Hematopoietic multipotent progenitor cell (in vitro differentiated cells): ENCODE results near the gene SEMA6A. TPM values are rescaled to one million over a fixed set of nuclear protein-coding genes. Genes with fewer than 3 reads are reported as not detected.
A peak's percentile ranks its signal among the peaks of the same experiment; 100 is the strongest.

Experiments used
- DNase-seq, 3 donors: peaks; one replicate each; pipeline ENCODE4 v3.0.0-alpha.2; 2011 to 2015; ENCODE audit warnings: low read depth in 2 of 3, low spot score in 2 of 3
- total RNA-seq: library from RNA; depleted of rRNA; stranded (reverse); fragments of >200 nt; gene quantifications from one replicate; pipeline ENCODE4 v1.2.3, GENCODE V29; 2012

SEMA6A gene
- total RNA-seq, 1 donor: 0.27 TPM

DNA sequence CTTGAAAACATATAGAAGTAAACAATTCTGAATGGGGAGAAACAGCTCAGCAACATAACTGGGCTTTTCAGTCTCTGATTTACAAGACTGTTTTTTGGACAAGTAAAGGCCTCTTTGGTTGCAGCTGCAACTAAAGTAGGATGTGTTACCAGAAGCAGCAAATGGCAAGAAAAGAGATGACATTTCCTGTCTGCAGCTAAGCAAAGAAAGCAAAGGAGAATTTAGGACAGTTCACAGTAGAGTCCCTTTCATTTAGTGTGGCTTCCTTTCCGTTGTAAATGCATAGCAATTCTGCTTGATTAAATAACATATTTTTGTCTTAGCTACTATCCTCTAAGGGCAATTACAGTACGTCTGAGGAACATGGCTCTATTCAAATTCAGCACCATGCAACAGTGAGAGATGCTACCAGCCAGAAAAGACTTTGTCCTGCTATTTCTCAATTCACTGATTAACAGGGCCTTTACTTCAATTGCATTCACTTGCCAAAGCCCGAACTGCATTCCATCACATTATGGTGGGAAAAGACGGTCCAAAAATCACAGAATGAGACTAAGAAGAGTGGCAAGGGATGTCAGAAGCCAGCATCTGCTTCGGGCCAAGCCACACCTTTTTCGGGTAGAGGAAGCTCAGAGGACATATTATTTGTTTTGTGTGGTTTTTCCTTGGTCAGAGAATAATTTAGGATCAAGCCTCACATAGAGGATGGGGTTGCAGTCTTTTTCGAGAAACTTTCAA lies 107.7 kb downstream of the SEMA6A start:
- no peak for DNase-seq

DNA sequence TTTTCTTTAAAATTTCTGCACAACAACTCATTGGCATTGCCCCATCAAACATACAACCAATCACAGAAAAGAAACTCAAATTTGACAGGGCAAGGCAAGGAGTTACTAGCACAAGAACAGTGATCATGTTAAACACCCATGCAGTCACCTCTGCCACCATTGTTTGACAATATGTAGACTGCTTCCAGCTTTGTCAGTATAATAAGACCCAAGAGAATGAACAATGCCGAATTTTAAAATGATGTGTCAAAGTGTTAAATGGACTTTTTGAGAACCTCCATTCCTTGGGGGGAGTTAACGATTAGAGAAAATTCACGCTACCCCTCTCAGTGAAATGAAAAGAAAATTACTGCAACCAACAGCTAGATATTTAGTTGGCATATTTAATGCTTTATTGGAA lies 109.2 kb downstream of the SEMA6A start:
- no peak for DNase-seq

DNA sequence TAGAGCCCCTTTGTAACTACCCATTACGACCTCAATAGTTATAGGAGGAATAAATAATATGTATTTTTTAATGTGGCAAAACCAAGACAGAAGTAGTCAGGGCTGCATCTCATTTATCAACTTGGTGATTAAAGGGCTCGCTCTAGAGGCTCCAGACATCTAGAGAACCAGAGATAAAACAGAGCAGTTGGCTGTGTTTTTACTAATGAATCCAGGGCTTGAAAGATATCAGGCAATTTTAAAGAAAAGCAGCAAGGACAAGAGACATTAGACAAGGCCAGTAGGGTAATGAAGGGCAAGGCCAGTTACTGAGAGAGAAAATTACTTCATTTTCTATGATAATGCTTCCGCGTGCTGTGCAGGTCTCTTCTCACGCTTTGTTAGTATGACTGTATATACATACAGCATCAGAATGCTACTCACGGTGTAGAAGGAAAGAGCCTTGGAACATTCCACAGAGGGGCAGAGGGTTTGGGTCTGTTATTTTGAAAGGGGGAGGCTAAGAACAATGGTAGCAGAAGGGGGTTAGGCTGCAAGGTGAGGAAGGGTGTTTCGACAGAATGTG lies 110.4 kb downstream of the SEMA6A start:
- DNase-seq: no peak

DNA sequence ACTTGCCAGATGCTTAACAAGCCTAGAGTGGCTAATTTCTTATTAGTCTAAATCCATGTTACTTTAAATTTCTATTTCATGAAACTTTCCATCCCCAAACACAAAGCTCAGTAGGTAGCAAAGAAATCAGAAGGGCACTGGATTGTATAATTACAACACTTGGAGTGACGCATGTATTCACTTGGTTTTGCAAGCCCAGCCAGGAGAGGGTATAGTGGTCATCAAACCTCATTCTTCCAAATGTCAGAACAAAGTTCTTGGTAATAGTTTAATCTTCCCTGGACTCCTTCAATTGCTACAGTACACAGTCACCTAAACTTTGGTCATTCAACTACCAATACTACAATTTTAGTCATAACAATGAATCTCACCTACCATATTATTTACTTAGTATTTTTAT lies 112.1 kb downstream of the SEMA6A start:
- DNase-seq: no peak

DNA sequence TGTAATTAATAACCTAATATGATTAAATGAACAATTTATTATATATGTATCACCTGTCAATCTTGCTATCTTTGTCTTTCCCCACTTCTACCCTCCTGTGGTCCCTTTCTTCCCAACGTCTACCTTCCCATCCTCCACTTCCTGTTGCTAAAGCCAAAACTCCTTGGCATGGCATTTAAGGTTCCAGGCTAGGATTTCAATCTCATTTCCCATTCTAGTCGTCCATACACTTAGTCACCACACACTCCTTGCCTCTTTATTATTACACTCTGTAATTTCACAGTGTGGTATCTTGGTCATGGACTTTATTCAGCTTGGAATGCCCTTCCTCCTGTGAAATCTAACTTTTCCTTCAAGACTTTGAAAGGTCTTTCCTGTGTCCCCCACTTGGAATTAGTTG lies 115.3 kb downstream of the SEMA6A start:
- DNase-seq: no peak

DNA sequence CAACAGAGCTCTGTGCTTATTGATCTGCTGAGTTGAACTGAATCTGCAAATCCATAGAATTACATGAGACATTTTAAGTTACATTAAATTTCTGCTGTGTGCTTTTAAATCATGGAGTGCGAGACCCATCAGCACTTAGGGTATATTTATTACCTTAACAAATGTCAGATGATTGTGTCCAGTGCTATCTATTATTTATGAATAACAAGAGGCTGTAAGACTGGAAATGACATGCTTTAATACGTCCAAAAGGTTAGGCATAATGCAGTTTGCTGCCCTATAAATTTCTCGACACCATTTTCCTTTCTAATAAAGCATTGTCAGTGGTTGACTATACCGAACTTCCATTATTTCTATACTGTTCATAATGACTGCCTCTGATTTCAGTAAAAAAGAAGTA lies 117.6 kb downstream of the SEMA6A start:
- DNase-seq: no peak

DNA sequence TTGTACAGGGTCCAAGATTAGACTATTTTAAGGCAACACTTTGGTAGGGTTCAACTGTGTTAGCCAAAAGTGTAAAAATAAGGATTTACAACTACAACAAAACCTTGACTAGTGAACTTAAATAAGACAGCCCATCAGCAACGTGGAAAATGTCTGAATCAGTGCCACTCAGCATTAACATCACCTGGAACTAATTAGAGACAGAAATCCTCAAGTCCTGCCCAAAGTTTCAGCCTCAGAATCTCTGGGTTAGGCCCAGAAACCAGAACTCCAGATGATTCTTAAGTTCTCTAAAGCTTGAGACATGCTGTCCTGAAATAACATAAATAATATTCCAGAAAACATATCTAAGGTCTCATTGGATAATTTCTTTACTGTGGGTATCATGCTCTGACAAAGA lies 118.6 kb downstream of the SEMA6A start:
- DNase-seq: no peak

DNA sequence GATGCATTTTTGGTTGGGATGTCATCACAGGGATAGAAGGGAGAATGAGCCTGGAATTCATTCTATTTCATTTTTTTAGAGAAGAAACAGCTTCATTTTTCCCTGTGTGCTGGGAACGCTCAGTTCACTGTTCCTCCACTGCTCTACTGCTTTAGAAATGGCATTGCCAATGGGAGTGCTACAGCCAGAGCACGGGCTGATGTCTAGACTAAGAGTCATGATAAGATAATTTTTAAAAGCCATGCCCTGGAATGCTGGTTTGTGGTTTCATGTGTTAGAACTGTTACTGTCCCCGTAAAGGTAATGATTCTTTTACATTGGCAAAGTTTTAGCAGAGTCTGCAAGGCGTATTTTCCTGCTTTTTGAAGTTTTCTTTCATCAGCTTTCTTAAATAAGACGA lies 119.6 kb downstream of the SEMA6A start:
- DNase-seq: peak in 1 of 3 donors; percentile 7

DNA sequence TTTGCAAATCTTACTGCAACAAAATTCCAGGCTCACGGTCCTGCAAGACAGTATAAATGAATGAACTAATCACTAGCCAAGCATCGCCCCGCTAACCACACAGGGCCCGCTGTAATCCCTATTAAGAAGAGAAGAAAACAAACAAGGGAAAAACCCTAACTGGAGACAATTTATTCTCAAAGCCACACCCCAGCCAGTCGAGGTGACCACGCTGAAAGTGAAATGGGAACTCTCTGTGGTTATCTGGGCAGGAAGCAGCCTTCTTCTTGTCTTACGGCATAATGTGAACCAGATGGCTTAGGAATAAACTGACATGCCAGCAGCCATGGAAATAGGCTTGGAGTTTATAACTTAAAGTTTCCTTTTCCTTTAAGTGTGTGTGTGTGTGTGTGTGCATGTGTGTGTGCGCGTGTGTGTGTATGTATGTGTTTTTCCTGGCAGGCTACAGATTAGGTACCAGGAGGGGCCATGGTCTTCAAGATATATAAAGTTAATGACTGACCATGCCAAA lies 120.2 kb downstream of the SEMA6A start:
- DNase-seq: peak in 2 of 3 donors; percentile 75 to 91

DNA sequence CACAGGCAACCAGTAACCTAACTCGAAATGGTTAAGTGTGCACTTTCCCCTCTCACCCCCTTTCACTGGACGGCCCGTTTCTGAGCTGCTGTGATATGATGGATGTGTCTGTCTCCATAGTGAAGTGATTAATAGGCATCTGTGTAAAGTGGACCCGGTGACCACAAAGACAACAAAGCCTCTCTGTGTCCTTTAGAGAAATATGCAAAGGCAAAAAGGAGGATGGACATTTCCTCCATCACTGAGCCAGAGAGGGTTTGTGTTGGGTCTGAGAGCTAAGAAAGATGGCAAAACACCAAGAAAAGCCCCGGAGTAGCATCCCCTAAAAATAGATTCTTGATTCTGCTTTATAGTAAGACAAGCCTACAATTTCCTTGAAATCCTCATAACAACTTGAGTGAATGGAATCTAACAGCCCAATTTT lies 120.6 kb downstream of the SEMA6A start:
- no peak for DNase-seq

DNA sequence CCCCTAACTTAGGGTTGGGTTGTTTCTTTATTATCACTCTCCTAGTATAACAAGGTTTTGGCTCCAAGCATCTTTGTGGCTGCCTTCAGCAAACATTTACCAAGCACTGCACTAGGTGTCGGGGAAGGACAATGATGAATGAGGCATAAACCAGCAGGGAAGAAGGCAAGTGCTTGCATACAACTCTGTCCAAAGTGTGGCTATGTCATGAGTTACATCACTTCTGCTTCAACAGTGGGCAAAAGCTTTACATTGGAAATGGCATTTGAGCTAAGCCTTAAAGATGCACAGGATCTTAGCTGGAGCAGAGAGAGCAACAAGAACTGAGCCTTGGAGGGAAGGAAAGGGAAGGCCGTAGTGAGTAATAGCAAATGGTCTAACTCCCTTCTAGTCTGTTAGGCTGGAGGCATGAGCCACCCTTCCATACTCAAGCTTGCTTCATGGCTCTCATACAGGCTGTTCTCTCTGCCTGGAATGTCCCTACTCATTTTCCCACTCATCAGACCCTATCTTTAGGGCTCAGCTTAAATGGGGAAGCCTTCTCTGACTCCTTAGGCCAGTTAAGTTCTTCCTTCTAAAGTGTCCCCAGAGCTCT lies 121.8 kb downstream of the SEMA6A start:
- DNase-seq: no peak

DNA sequence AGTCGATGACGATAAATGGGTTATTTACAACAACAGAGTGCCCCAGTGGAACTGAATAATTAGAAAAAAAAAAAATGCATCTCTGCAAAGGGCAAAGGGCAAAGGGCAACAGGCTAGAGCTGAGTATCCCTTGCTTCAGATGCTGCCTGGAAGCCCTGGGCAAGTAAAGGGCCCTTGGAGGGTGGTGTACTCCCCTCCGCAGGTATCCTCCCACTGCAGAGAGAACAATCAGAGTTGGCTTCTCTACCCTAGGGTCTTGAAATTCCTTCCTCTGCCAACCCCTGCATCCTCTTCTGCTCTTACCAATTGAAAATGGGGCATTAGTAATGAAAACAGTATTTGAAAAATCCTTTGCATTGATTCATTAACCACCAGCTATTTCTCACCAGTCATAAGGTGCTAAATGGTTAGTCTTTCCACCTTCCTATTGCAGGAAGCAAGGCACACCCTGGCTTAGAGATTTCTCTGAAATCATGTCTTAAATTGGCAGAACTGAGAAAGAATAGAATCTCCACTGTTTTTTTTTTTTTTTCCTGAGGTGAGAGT lies 122.6 kb downstream of the SEMA6A start:
- DNase-seq: no peak

DNA sequence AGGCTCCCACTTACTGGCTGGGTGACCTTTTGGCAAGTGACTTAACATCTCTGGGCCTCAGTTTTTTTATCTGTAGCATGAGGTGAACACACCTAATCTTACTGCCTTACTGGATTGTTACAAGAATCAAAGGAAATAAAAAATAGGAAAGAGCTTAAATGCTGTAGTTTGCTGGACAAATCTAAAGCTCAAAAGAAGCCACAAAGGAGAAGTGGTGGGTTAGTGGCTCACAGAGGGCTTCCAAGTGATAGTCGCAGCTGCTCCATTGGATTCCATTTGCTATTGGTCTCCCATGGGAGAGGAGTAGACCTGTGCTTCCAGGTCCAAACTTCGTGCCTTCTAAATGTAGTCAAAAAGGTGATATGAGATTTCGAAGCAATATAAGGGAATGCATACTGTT lies 123.6 kb downstream of the SEMA6A start:
- peak in 1 of 3 donors; percentile 15 for DNase-seq

DNA sequence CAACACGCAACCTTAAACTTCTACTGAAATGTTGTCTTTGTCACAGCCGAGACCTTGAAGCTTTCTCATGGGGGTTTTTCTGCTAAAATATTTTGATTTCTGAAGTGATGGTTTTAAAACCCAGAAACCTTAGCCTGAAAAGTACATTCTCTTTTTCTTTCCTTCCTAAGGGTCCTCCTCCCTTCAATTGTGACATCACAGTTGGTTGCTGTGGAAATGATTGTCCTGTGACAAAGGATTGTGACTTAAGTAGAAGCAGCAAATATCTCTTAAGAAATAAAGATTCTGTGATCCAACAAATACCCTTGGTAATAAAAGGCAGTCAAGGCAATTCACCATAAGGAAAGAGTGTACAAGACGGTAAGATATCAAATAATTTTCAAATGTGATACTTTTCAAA lies 125.2 kb downstream of the SEMA6A start:
- DNase-seq: no peak

DNA sequence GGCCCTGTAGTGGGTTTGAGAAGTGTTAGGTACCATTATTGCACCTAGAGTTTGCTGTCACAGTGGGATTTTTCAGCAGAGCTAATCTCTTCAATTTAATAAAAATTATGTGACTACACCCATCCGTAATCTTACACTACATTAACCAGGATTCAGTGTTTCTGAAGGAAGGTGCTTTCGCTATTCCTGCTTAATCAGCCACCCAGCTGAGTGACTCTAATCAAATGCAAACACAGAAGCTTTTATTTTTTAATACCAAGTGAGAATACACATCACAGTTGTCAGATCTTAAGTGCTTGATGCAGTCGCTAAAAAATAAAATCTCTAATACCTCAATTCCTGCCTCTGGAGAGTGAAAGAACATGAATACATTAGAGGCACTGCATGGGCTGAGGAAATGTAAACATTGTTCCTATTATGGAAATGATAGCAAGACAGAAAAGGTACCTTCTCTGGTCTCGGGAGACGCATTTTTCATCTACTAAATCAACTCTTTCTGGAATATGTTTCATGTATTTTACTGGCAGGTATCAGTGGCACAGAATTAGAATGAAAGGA lies 125.7 kb downstream of the SEMA6A start:
- no peak for DNase-seq

DNA sequence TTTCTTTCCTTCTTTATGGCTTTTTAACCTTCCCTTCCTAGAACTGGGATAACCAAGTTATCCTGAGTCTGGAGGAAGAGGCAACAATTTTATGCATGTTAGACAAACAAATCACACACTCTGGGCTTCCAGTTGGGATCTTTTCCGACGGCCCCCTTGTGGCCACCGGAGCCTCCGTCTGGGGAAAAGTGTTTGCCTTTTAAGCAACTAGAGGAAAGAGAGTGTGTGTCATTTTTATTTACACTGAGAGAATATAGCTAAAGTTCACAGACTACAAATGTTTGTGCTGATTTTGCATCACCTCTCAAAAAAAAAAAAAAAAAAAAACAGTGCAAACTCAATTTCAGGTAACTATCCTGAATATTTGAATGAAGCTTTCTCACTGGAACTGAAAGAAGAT lies 126.2 kb downstream of the SEMA6A start:
- no peak for DNase-seq

DNA sequence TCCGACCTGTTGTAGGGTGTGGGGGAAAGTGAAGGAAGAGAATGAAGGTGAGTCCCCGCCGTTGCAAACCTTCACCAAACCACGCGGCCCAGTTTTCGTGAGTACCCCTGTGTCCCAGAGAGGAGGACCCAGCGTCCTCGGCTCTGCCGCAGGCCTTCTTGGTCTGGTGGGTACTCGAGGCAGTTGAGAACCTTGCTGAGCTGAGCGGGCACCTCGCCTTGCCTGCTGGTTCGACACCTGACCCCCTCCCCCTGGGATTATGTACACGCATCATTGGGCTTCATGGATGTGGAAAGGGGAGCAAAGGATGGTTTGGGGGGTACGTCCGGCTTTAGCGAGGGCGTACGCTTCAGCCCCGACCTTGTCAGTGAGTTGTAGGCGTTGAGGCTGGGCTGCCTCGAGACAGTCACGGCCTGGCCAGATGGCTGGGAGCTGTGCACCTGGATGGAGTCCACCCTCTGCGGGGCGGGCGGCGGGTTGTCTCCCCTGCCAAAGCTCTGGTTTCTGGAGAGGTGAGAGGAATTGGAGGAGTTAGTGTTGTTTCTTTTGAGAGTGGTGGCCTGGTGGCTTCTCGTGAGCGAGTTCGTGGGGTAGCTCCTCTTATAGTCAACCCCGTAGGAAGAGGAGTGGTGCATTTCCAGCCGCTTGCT lies 128.1 kb downstream of the SEMA6A start:
- DNase-seq: no peak

DNA sequence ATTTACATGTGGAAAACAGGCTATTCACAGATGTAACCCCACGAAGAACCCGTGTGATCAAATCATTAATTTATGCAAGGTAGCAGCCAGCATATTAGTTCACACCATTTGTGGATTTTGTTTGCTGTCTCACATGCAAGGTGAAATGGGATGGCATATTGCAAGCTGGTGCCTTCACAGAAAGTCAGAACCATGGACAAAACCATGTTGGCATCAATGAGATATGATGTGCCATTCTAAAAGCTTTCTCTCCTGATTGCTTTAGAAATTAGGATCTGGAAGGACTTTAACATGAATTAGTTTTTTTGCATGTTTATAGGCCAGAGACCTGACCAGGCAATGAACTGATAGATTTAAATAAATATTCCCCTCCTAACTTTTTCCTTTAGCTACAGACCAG lies 129.3 kb downstream of the SEMA6A start:
- DNase-seq: no peak

DNA sequence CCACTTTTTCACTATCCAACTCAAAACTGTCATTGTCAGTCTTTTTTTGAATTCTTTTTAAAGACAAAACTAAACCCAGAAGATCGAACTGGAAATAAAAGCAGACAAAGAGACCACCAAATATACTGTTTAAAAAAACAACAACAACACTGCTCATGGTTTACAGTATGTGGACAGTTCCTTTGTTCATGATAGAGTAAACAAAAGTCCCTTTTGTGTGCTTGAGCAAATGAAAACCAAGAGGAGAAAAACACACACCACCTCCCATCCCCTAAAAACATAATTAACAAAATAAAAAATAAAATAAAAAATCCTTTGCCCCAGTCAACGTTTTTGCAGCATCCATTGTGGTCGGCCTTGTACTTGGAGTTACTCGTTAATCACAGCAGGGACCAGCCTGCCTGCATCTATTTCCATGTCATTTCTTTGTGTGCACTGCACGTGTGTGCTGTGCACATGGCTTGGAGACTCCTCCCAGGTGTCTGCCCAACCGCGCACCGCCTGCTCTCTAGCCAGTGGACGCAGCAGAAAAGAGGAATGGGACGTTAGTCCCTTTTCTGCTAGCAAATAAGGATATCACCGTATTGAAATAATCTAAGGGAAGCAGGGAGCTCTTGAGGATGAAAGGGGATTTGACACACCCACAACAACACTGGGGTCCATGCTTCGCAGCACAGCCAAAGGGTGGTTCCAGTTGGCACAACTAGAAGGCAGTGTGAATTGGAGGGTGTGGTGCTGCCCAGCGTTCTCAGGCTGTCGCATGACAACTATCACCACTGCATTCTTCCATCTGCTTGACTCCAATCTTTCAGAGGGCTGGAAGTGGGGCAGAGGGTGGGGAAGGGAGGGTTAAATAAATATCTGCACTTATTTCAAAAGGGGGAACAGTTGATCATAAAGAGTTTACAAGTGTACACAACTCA lies 130.0 kb downstream of the SEMA6A start:
- DNase-seq: no peak
